G401.6 (cell line): Measurements from ENCODE around the gene GGT5.
"Not testable (repeated sequence)": the region's sequence is repeated elsewhere in the genome, so short reads cannot be mapped to it uniquely, and the experiment has no call there.

ENCODE experiments used
- FAIRE-seq: peaks from 2 replicates; lab custom pipeline; 2012; peaks lifted over from hg19 to GRCh38; lab: Jason Lieb, UNC

GGT5 gene

DNA sequence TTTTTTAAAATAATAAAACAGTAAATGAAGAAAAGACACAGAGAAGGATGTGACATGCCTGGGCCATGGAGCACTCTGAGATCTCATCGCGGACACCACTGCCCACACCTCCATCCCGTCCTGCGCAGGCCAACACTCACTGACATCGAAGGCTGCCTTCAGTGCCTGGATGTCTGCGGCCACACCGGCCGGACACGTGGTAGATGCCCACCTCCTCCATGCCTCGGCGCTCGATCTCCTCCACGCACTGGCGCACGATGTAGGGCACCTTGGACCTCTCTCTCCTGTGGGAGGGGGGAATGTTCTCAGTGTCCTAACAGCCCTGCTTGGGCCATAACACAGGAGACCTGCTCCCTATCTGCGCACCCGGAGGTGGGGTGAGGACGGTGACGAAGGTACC lies 18.6 kb upstream of the GGT5 start:
- FAIRE-seq = not testable (repeated sequence)

GRCh38 chr22:24262185-24262749 lies 17.4 kb upstream of the GGT5 start:
- FAIRE-seq = not testable (repeated sequence)

GRCh38 chr22:24259459-24259858 lies 14.6 kb upstream of the GGT5 start:
- not testable (repeated sequence) for FAIRE-seq

DNA sequence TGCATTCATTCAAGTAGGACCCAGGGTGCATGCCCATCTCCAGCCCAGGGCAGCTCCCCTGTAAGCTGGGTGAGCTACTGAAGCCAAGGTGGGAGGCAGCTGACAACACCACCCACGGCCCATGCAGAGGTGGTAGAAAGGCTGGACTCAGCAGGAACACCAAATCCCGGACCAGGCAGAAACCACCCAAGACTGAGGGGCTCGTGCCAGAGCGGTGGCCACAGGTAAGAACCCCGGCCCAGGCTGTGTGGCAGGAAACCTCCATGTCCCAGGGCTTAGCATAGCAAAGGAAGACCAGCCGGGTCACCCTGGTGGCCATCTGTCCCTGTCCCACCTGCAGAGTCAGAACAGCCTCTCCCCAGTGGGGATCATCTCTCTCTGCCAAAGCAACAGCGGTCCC lies 11.9 kb upstream of the GGT5 start:
- not testable (repeated sequence) for FAIRE-seq

DNA sequence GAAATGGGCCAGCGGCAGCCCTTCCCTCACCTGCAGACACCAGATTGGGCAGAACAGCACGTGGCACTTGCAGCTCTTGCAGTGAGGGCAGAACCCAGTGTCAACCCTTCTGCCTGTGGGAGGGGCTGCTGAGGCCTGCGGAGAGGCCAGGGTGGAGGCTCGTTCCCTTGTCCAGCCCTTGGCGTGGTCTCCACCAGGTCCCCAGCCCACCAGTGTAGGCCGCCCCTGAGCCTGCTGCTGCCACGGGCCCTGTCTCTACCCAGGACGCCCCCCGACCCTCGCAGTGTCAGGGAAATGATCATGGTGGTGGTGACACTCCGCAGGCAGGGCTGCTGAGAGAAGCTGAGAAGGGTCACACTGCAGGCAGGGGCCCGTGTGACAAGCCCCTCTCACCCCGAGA lies 11.3 kb upstream of the GGT5 start:
- FAIRE-seq = not testable (repeated sequence)

- not testable (repeated sequence) for FAIRE-seq
Measured at GRCh38 chr22:24253126-24253525, 8.2 kb upstream of the GGT5 start.

- not testable (repeated sequence) for FAIRE-seq
Measured at GRCh38 chr22:24251286-24251685, 6.4 kb upstream of the GGT5 start.

DNA sequence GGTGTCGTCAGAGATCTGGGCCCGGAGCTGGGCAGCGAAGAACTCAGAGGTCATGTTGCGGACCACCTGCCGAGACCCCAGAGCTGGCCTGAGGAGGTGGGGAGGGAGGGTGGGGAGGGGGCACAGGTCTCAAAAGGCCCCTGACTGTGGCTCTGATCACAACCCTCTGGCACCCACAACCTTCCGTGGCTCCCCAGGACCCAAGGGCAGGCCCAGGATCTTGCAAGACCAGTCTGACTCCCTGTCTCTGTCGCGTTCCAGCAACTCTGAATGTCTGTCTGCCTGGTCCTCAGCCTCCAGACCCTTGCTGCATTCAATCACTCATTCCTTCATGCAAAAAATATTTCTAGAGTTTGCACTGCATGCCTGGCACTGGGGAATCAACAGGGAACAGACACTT lies 4.5 kb upstream of the GGT5 start:
- FAIRE-seq = not testable (repeated sequence)

GRCh38 chr22:24248611-24249010 lies 3.7 kb upstream of the GGT5 start:
- not testable (repeated sequence) for FAIRE-seq

GRCh38 chr22:24247564-24248344 lies 2.9 kb upstream of the GGT5 start:
- no peak for FAIRE-seq

DNA sequence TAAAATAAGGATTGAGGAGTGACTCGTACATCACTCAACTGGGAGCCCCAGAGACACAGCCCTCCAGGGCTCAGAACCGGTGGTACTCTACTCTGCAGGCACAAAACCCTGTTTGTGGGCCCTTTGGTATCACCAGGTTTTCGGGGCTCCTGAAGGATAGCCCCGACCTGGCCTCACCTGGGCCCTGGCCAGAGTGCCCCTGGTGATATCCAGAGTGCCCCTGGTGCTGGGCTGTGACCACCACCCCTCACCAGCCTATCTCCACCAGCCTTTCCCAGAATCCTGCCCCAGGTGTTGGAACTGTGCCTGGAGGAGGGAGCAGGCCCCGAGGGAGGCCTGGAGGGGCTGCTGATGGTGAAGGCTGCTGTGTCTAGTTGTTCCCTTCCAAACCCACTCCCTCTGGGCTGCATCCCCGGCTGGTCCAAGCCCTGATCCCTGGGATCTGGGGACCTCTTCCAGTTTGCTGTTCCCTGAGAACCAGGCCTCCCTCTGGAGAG lies 2.2 kb upstream of the GGT5 start:
- no peak for FAIRE-seq

DNA sequence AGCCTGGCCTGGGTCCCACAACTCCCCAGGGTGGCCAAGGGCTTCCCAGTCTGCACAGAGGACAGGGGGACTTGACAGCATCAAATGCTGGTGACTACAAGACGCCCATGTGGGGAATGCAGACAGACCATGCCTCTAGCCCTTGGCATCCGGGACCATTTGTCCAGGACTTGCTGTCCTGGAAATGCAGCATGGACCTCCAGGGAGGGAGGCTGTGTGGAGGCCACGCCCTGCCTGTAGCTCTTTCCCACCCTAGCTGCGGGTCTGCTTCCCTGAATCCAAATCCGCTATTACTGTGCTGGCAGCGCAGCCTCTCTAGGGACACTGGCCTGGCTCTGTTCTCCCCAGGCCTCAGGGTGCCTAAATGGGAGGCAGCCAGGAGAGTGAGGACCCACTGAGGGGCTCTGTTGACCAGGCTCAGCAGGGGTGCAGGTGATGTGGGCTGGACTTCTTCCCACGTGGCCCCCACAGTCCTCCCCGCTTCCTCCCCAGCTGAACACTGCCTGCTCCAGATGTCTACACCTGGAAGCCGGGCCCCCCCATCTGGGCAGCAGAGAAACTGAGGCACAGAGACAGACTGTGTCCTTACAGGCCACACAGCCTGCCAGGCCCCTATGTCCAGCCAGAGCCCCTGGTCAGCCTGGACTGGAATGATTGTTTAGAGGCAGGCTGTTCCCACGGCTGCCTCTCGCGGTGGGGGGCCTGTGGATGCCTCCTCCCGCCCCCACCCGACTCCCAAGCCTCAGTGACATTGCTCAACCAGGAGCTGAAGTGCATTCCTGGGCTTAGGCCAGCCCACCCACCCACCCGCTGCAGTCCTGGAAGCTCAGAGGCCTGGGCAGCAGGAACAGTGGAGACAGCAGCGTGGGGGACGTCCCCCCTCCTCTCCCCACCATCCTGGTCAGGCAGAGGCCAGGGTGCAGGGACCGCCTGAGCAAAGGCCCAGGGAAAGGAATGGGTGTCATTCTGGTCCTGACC lies 991 bp upstream of the GGT5 start:
- FAIRE-seq = not testable (repeated sequence)

DNA sequence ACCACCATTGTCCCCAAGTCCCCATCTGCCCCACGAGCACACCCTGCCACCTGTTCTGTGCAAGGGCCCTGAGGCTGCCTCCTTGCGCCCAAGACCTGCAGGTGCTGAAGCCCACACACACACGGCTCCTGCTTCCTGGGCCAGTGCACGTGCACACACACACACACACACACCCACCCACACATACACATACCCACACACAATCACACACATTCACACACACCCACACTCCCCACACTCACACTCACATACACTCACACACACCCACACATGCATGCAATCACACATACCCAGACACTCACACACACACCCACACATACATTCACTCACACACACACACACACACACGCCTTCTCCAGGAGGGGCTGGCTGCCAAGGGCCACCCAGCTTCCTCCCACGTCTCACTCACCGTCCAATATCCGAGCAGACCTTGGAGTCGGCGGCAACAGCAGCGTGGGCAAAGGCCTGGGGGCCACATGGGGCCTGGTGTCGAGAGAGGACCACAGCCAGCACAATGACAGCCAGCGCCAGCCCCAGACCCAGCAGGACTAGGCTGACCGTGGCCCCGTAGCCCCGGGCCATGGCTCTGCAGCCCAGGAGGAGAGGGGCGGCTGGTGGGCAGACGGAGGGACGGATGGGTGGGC lies 616 bp downstream of the GGT5 start:
- FAIRE-seq = no peak

GRCh38 chr22:24243417-24243816 lies 1.5 kb downstream of the GGT5 start:
- FAIRE-seq = not testable (repeated sequence)

GRCh38 chr22:24240985-24241692 lies 3.7 kb downstream of the GGT5 start:
- not testable (repeated sequence) for FAIRE-seq

DNA sequence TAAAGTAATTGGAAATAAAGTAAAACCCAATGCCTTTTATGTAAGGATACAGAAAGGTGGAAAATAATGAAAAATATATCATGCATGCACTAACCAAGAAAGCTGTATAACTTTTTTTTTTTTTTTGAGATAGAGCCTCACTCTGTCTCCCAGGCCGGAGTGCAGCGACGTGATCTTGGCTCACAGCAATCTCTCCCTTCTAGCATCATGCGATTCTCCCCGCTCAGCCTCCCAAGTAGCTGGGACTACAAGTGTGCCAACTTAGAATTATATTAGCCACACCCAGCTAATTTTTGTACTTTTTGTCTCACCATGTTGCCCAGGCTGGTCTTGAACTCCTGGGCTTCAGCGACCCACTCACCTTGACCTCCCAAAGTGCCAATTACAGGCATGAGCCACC lies 4.5 kb downstream of the GGT5 start:
- no peak for FAIRE-seq

GRCh38 chr22:24238101-24238694 lies 6.7 kb downstream of the GGT5 start:
- not testable (repeated sequence) for FAIRE-seq

DNA sequence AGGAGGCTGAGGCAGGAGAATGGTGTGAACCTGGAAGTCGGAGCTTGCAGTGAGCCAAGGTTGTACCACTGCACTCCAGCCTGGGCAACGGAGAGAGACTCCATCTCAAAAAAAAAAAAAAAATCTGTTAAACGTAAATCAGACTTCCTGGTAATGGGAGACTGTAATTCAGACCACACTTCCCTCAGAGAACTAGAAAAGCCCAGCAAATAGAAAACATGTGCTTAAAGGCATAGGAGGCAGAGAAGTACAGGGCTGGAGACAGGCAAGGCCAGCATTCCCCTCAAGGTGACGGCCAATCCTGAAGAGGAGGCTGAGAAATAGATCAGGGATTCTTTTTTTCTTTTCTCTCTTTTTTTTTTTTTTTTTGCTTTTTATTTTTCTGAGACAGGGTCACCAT lies 8.2 kb downstream of the GGT5 start:
- no peak for FAIRE-seq

DNA sequence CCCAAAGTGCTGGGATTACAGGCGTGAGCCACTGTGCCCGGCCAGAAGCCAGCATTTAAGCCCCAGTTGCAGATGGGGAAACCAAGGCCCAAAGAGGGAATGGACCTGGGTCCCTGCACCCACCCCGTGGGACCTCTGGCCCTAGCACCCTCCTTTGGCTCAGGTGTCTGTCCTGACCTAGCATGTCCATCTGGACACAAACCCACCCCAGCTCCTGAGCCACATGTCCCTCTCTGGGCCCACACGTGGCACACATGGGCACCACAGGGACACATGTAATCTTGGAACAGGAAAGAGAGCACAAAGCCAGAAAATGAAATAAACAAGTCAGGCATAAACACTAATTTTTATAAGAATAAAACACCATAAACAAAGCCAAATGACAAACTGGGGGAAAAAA lies 9.6 kb downstream of the GGT5 start:
- no peak for FAIRE-seq

GRCh38 chr22:24233816-24234215 lies 11.1 kb downstream of the GGT5 start:
- no peak for FAIRE-seq

GRCh38 chr22:24233235-24233634 lies 11.6 kb downstream of the GGT5 start:
- no peak for FAIRE-seq
